B cell (primary cell): ENCODE data around the gene DCP1A. TPM values are rescaled to one million over a fixed set of nuclear protein-coding genes. Genes with fewer than 3 reads are reported as not detected.

ENCODE experiments used
- ATAC-seq: fragments of 200-7000 bp; cut with Tn5 transposase; one replicate; pipeline ENCODE4 v1.10.0; 2021; ENCODE audit warnings: low read depth, mild to moderate bottlenecking, moderate number of reproducible peaks, moderate library complexity
- CTCF ChIA-PET: fragments of 350-600 bp; sonication (Branson Sonifier 250); formaldehyde crosslinking; loops from one replicate; lab custom pipeline; 2021; ENCODE audit warnings: antibody characterized with exemption, inconsistent platforms; lab: Charles Lee
- POLR2A ChIA-PET: fragments of 350-600 bp; sonication (Branson Sonifier 250); formaldehyde crosslinking; loops from one replicate; lab custom pipeline; 2021; ENCODE audit warnings: antibody characterized with exemption; lab: Charles Lee
- DNase-seq: peaks from one replicate; pipeline ENCODE4 v3.0.0; 2013
- H2AFZ ChIP-seq: 2 replicates; pipeline ENCODE4 v1.6.1; 2012; ENCODE audit warnings: mild to moderate bottlenecking, low read depth, low read length; ENCODE audit not compliant: insufficient read depth, poor library complexity, severe bottlenecking
- H3K27ac ChIP-seq, 2 donors: 1 replicate in 1 of 2; 2 replicates in 1 of 2; pipeline ENCODE4 v1.5.1; 2012 to 2013; ENCODE audit warnings: low read length in 2 of 2, mild to moderate bottlenecking in 2 of 2, moderate library complexity in 1 of 2
- H3K27me3 ChIP-seq, 4 experiments: fragments of 200-600 bp in 1 of 4; sonication (generic) in 1 of 4; replicated peaks in 1 of 4; 1 replicate in 2 of 4; 2 replicates in 2 of 4; pipeline versions ENCODE4 v1.6.1 to v1.7.0; 2013 to 2016; ENCODE audit warnings: low read length in 3 of 4, mild to moderate bottlenecking in 2 of 4, mixed read lengths in 1 of 4, moderate library complexity in 1 of 4; ENCODE audit not compliant: insufficient read depth in 4 of 4, control insufficient read depth in 3 of 4; ENCODE audit errors: control extremely low read depth in 1 of 4
- H3K36me3 ChIP-seq, 2 experiments: replicated peaks in 1 of 2; 1 replicate in 1 of 2; 2 replicates in 1 of 2; pipeline versions ENCODE4 v1.6.1 to v1.7.1; 2013; ENCODE audit warnings: low read length in 1 of 2; ENCODE audit not compliant: insufficient read depth in 2 of 2, control insufficient read depth in 1 of 2; ENCODE audit errors: control extremely low read depth in 1 of 2, extremely low read depth in 1 of 2
- H3K4me1 ChIP-seq, 2 donors: fragments of 200-600 bp in 1 of 2; sonication (generic) in 1 of 2; 1 replicate in 1 of 2; 2 replicates in 1 of 2; pipeline versions ENCODE4 v1.5.1 to v1.6.1; 2013 to 2017; ENCODE audit warnings: low read length in 2 of 2; ENCODE audit not compliant: control insufficient read depth in 2 of 2, insufficient read depth in 2 of 2
- H3K4me2 ChIP-seq: replicated peaks from 2 replicates; pipeline ENCODE3; 2012; ENCODE audit warnings: mild to moderate bottlenecking, low read depth, low read length; ENCODE audit not compliant: poor library complexity, severe bottlenecking
- H3K4me3 ChIP-seq, 5 experiments: fragments of 200-600 bp in 1 of 5; sonication (generic) in 1 of 5; 1 replicate in 3 of 5; 2 replicates in 2 of 5; pipeline versions ENCODE4 v1.5.1 to v1.7.0; 2011 to 2016; ENCODE audit warnings: low read length in 4 of 5, mild to moderate bottlenecking in 4 of 5, low read depth in 2 of 5, control low read depth in 1 of 5, moderate library complexity in 1 of 5; ENCODE audit not compliant: insufficient read depth in 1 of 5; ENCODE audit errors: control extremely low read depth in 1 of 5, extremely low read depth in 1 of 5
- H3K79me2 ChIP-seq: fragments of 200-600 bp; sonication (generic); one replicate; pipeline ENCODE4 v1.6.0; 2016; ENCODE audit warnings: low read length; ENCODE audit not compliant: control insufficient read depth, insufficient read depth
- H3K9ac ChIP-seq: fragments of 200-600 bp; sonication (generic); 2 replicates; pipeline ENCODE4 v1.6.1; 2017; ENCODE audit warnings: mild to moderate bottlenecking, low read length, moderate library complexity
- H3K9me3 ChIP-seq, 3 donors: one replicate each; pipeline versions ENCODE4 v1.6.1 to v1.7.1; 2013; ENCODE audit warnings: low read length in 2 of 3; ENCODE audit not compliant: control insufficient read depth in 2 of 3, insufficient read depth in 1 of 3; ENCODE audit errors: control extremely low read depth in 1 of 3
- H4K20me1 ChIP-seq: 2 replicates; pipeline ENCODE4 v1.6.0; 2012; ENCODE audit warnings: mild to moderate bottlenecking, low read length; ENCODE audit not compliant: insufficient read depth, control insufficient read depth, poor library complexity, severe bottlenecking
- H3K27ac Mint-ChIP-seq: one replicate; pipeline ENCODE4 v1.8.0; 2021; ENCODE audit warnings: mixed read lengths
- H3K27me3 Mint-ChIP-seq: one replicate; pipeline ENCODE4 v1.8.0; 2021; ENCODE audit warnings: mixed read lengths
- H3K4me1 Mint-ChIP-seq: one replicate; pipeline ENCODE4 v1.8.0; 2021; ENCODE audit warnings: mixed read lengths
- H3K4me3 Mint-ChIP-seq: one replicate; pipeline ENCODE4 v1.8.0; 2021; ENCODE audit warnings: mixed read lengths
- H3K9me3 Mint-ChIP-seq: one replicate; pipeline ENCODE4 v1.8.0; 2022; ENCODE audit warnings: mixed read lengths; ENCODE audit not compliant: insufficient read depth
- CTCF ChIP-seq: fragments of 200-600 bp; IDR thresholded peaks from one replicate; pipeline ENCODE4 v1.8.0; 2022; ENCODE audit warnings: antibody characterized with exemption, mild to moderate bottlenecking
- EZH2 ChIP-seq: IDR thresholded peaks from 2 replicates; pipeline ENCODE4 v1.6.1; 2012; ENCODE audit warnings: borderline replicate concordance, low read depth, mild to moderate bottlenecking, moderate library complexity, low read length; ENCODE audit not compliant: insufficient read depth, poor library complexity, severe bottlenecking
- WGBS: methylation state at CpG from one replicate; pipeline ENCODE4 v1.1.5; 2013; ENCODE audit warnings: missing lambda C conversion rate; ENCODE audit not compliant: insufficient coverage; 5-methylcytosine and 5-hydroxymethylcytosine counted together
- intact Hi-C: fragments of 100-400 bp; cut with micrococcal nuclease; formaldehyde crosslinking; loops from one replicate; pipeline ENCODE4 v1.10.0; 2022
- polyA plus RNA-seq: library from polyadenylated mRNA; depleted of rRNA; stranded (reverse); fragments of >200 nt; gene quantifications from 2 replicates; pipeline ENCODE4 v1.2.3, GENCODE V29; 2012
- total RNA-seq, 2 donors: library from RNA; stranded (reverse); fragments of 120-200 nt in 1 of 2; gene quantifications; 1 replicate in 1 of 2; 2 replicates in 1 of 2; pipeline versions ENCODE4 v1.2.3 to v1.2.4, GENCODE V29; 2013 to 2022

Gene DCP1A
- total and polyA plus RNA-seq, 2 donors (not counting 1 experiment from before 2014, with no cell fraction given), result 16.6 to 44.6 TPM

- ChIA-PET POLR2A (interaction anchor here (1.1 kb wide), 1 partner anchor 127 kb away, joined by 3 read pairs; no protein-coding TSS in a partner anchor), CTCF (no interaction called here)
- H3K27me3 Mint-ChIP-seq, result no peaks in the 10 kb centered on the region
- H3K4me3 Mint-ChIP-seq, result no peak overlapping the region
- DNase-seq (no peak), ATAC-seq (no peak)
- 91% methylated on average over 7 of the region's 8 CpGs for WGBS
- peaks cover 12% of the 10 kb centered on the region for H3K4me1 Mint-ChIP-seq
- no peaks in the 10 kb centered on the region for H3K27me3 ChIP-seq
- no peak overlapping the region for H3K27ac ChIP-seq
- no peak overlapping the region for H3K4me2 ChIP-seq
- no peak overlapping the region for H3K9ac ChIP-seq
- H3K27ac Mint-ChIP-seq, result peak overlapping the region; percentile 62
- H3K36me3 ChIP-seq, result no peaks in the 10 kb centered on the region
- H3K79me2 ChIP-seq, result peaks cover 17% of the 10 kb centered on the region
- intact Hi-C loops, result loop anchor here (5.0 to 10.0 kb wide), 3 partner anchors 77 to 364 kb away; partner anchors contain the start of genes DCP1A and STIMATE
- H2AFZ ChIP-seq, result no peak overlapping the region
- H3K4me3 ChIP-seq, result no peak overlapping the region
- peaks cover 12 to 14% of the 10 kb centered on the region in 2 donors for H3K4me1 ChIP-seq
- no peak for TF ChIP-seq EZH2
- no peak for TF ChIP-seq CTCF
- peaks cover 9% of the 10 kb centered on the region for H4K20me1 ChIP-seq
- H3K9me3 ChIP-seq, result no peaks in the 10 kb centered on the region
- no peaks in the 10 kb centered on the region for H3K9me3 Mint-ChIP-seq
These were observed 88.5 kb downstream of the DCP1A start for GRCh38 chr3:53258600-53259426.

GRCh38 chr3:53257465-53257864 lies 89.9 kb downstream of the DCP1A start:
- H3K27ac ChIP-seq, result no peak overlapping the region
- no peaks in the 10 kb centered on the region for H3K27me3 ChIP-seq
- H3K4me3 ChIP-seq, result no peak overlapping the region
- TF ChIP-seq CTCF (no peak), EZH2 (no peak)
- peaks cover 17 to 28% of the 10 kb centered on the region in 2 donors for H3K4me1 ChIP-seq
- no peaks in the 10 kb centered on the region for H3K27me3 Mint-ChIP-seq
- ATAC-seq (no peak), DNase-seq (no peak)
- 98% methylated on average over 3 of the region's 4 CpGs for WGBS
- H3K4me2 ChIP-seq, result no peak overlapping the region
- no peaks in the 10 kb centered on the region for H3K9me3 ChIP-seq
- H3K9me3 Mint-ChIP-seq, result no peaks in the 10 kb centered on the region
- peaks cover 22% of the 10 kb centered on the region for H3K4me1 Mint-ChIP-seq
- H3K27ac Mint-ChIP-seq, result no peak overlapping the region
- H2AFZ ChIP-seq, result no peak overlapping the region
- CTCF ChIA-PET, result no interaction called here
- peaks cover 30% of the 10 kb centered on the region for H3K79me2 ChIP-seq
- H3K36me3 ChIP-seq, result no peaks in the 10 kb centered on the region
- H3K9ac ChIP-seq, result no peak overlapping the region
- peaks cover 22% of the 10 kb centered on the region for H4K20me1 ChIP-seq
- H3K4me3 Mint-ChIP-seq, result no peak overlapping the region
- intact Hi-C loops, result loop anchor here (2.0 to 10.0 kb wide), 4 partner anchors 75 to 363 kb away; partner anchors contain the start of genes DCP1A and STIMATE
- POLR2A ChIA-PET, result no interaction called here
